Tibial nerve (tissue), 4 donors: ENCODE measurements around the gene SLC35E1. TPM values are rescaled to one million over a fixed set of nuclear protein-coding genes. Genes with fewer than 3 reads are reported as not detected.

ENCODE experiments used
- DNase-seq, 2 donors: peaks; one replicate each; pipeline ENCODE4 v3.0.0-alpha.2; 2019; ENCODE audit warnings: low spot score in 2 of 2
- H3K27ac ChIP-seq, 4 donors: fragments of 200-600 bp; sonication (generic) in 3 of 4; one replicate each; pipeline ENCODE4 v1.5.1; 2017 to 2019; ENCODE audit warnings: mild to moderate bottlenecking in 1 of 4
- H3K27me3 ChIP-seq, 2 donors: fragments of 200-600 bp; sonication (generic) in 1 of 2; one replicate each; pipeline versions ENCODE4 v1.5.1 to v1.6.0; 2017 to 2019
- H3K36me3 ChIP-seq, 3 donors: fragments of 200-600 bp; sonication (generic); one replicate each; pipeline ENCODE4 v1.5.1; 2018 to 2019
- H3K4me1 ChIP-seq, 4 donors: fragments of 200-600 bp; sonication (generic) in 3 of 4; one replicate each; pipeline ENCODE4 v1.5.1; 2017 to 2019
- H3K4me3 ChIP-seq, 4 donors: fragments of 200-600 bp; sonication (generic) in 3 of 4; one replicate each; pipeline ENCODE4 v1.5.1; 2017 to 2019; ENCODE audit warnings: mild to moderate bottlenecking in 1 of 4, moderate library complexity in 1 of 4
- H3K9me3 ChIP-seq, 4 donors: fragments of 200-600 bp; sonication (generic) in 3 of 4; one replicate each; pipeline ENCODE4 v1.5.1; 2017 to 2019
- EP300 ChIP-seq, 2 donors: sonication (generic); formaldehyde crosslinking; IDR thresholded peaks; one replicate each; pipeline ENCODE4 v1.6.1; 2017; ENCODE audit warnings: antibody characterized with exemption in 2 of 2, mild to moderate bottlenecking in 1 of 2
- POLR2A ChIP-seq, 2 donors: fragments of 450-650 bp; IDR thresholded peaks; one replicate each; pipeline ENCODE4 v1.6.1; 2017; ENCODE audit warnings: antibody characterized with exemption in 2 of 2, mild to moderate bottlenecking in 2 of 2, moderate library complexity in 2 of 2
- WGBS, 2 donors: methylation state at CpG; one replicate each; pipeline ENCODE4 v1.1.5; 2018; 5-methylcytosine and 5-hydroxymethylcytosine counted together
- total RNA-seq, 4 donors: library from RNA; depleted of rRNA; stranded (reverse); fragments of >200 nt; gene quantifications; one replicate each; pipeline ENCODE4 v1.1.0, GENCODE V29; 2016
- TF ChIP-seq, protein P1 (sequence below), 5 experiments: fragments of 200-600 bp in 3 of 5; fragments of 450-650 bp in 2 of 5; sonication (generic) in 3 of 5; IDR thresholded peaks; one replicate each; pipeline ENCODE4 v1.5.1; 2016 to 2019; ENCODE audit warnings: antibody characterized with exemption in 5 of 5, mild to moderate bottlenecking in 3 of 5, moderate library complexity in 2 of 5

The SLC35E1 gene
- total RNA-seq, 4 donors from 2014 or later: 24.9 to 29.5 (median 28.0) TPM

DNA sequence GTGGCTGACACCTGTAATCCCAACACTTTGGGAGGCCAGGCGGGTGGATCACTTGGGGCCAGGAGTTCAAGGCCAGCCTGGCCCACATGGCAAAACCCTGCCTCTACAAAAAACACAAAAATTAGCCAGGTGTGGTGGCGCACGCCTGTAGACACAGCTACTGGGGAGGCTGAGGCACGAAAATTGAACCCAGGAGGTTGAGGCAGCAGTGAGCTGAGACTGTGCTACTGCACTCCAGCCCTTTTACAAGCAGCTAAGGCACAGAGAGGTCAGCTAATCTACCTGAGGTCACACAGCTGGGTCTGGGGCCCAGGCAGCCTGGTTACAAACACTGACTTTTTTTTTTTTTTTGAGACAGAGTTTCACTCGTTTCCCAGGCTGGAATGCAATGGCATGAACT lies 28.6 kb upstream of the SLC35E1 start:
- Histone ChIP-seq H3K27me3 (no peaks in the 10 kb centered on the region), H3K4me3 (no peak overlapping the region), H3K36me3 (no peaks in the 10 kb centered on the region), H3K9me3 (no peaks in the 10 kb centered on the region), H3K4me1 (peaks cover 0 to 90% (median 6%) of the 10 kb centered on the region in 4 donors), H3K27ac (no peak overlapping the region)
- TF ChIP-seq, protein P1, sequence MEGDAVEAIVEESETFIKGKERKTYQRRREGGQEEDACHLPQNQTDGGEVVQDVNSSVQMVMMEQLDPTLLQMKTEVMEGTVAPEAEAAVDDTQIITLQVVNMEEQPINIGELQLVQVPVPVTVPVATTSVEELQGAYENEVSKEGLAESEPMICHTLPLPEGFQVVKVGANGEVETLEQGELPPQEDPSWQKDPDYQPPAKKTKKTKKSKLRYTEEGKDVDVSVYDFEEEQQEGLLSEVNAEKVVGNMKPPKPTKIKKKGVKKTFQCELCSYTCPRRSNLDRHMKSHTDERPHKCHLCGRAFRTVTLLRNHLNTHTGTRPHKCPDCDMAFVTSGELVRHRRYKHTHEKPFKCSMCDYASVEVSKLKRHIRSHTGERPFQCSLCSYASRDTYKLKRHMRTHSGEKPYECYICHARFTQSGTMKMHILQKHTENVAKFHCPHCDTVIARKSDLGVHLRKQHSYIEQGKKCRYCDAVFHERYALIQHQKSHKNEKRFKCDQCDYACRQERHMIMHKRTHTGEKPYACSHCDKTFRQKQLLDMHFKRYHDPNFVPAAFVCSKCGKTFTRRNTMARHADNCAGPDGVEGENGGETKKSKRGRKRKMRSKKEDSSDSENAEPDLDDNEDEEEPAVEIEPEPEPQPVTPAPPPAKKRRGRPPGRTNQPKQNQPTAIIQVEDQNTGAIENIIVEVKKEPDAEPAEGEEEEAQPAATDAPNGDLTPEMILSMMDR (IDR thresholded peaks at IDR 0.05): no peak
- TF ChIP-seq POLR2A (IDR thresholded peaks at IDR 0.05) (no peak), EP300 (IDR thresholded peaks at IDR 0.05) (no peak)
- 90 to 92% methylated on average over 5 of the region's 5 CpGs for WGBS, 2 donors
- DNase-seq: no peak

DNA sequence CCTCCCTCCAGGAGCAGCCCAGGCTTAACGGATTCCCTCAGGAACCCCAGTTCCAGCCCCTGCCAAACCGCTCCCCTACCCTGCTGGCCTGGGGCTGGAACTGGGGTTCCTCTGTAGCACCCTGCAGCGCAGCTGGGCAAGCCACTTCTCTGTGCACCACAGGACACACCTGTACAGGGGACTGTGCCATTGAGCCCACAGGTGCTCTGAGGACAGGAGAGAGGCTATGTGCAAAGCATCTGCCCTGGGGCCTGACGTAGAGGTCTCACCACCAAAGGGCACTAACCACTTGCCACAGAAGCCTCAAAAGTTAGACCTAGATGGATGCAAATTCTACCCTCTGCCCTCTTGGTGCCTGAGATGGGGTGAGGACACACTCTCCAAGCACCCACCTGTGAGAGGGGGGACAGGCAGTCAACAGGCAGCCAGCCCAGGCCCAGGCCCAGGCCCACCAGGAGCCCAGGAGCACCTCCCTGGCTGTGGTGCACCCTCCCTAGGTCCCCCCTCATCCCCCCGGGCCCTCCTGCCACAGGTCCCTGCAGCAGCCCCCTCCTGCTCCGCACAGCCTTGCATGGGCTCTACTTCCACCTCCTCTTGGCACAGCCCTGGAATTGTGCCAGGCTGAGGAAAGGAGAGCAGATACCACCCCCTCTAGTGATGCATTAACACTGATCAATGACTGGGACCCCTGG lies 27.6 kb upstream of the SLC35E1 start:
- Histone ChIP-seq H3K27ac (no peak overlapping the region), H3K4me3 (no peak overlapping the region), H3K36me3 (no peaks in the 10 kb centered on the region), H3K9me3 (no peaks in the 10 kb centered on the region), H3K4me1 (peaks cover 0 to 88% (median 6%) of the 10 kb centered on the region in 4 donors), H3K27me3 (no peaks in the 10 kb centered on the region)
- TF ChIP-seq POLR2A (IDR thresholded peaks at IDR 0.05) (no peak), EP300 (IDR thresholded peaks at IDR 0.05) (no peak)
- TF ChIP-seq, protein P1 (IDR thresholded peaks at IDR 0.05): no peak
- DNase-seq: no peak
- WGBS, 2 donors: 78 to 81% methylated on average over 5 to 6 of the region's 6 CpGs

DNA sequence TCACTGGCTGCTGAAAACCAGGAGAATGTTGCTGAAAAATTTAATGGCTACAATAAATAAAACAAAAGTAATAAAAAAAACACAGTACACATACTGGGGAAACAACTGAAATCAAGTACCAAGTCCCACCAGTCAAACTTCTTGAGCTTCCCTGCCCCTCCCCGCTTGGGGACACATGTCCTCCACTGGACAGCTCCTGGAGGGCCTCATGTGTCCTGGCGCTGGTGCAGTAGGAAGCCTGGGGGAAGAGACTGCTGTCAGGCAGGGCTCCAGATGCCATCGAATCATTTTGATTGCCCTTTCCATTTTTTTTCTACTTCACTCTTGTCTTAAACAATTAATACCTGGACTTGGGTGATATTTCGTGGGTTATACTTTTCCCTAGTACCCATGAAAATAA lies 26.6 kb upstream of the SLC35E1 start:
- Histone ChIP-seq H3K4me3 (no peak overlapping the region), H3K9me3 (no peaks in the 10 kb centered on the region), H3K27ac (no peak overlapping the region), H3K4me1 (peaks cover 0 to 88% (median 11%) of the 10 kb centered on the region in 4 donors), H3K27me3 (no peaks in the 10 kb centered on the region), H3K36me3 (no peaks in the 10 kb centered on the region)
- TF ChIP-seq, protein P1 (IDR thresholded peaks at IDR 0.05): no peak
- TF ChIP-seq POLR2A (IDR thresholded peaks at IDR 0.05): no peak
- no peak for TF ChIP-seq EP300 (IDR thresholded peaks at IDR 0.05)
- DNase-seq: no peak
- WGBS, 2 donors: 66 to 73% methylated on average over 4 of the region's 4 CpGs

DNA sequence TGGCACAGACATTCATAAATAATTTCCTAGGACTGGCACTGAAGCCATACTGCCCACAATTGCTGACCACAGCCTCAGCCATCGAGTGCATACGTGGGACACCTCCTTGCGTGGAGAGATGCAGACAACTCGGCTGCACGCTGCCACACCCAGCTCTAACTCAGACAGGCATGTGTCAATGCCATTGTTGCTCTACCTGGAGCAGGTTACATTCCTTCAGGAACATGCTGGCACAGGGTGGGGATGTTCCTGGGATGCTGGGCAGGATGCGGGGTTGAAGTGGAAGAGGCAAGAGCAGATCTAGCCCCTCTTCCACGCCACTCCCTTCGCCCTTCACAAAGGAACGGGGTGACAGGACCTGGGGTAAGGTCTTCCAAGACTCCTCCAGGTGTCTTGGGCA lies 24.2 kb upstream of the SLC35E1 start:
- H3K4me3 ChIP-seq: no peak overlapping the region
- no peaks in the 10 kb centered on the region for H3K27me3 ChIP-seq
- H3K4me1 ChIP-seq: peaks cover 0 to 87% (median 17%) of the 10 kb centered on the region in 4 donors
- no peaks in the 10 kb centered on the region for H3K36me3 ChIP-seq
- TF ChIP-seq POLR2A (IDR thresholded peaks at IDR 0.05) (no peak), EP300 (IDR thresholded peaks at IDR 0.05) (no peak)
- TF ChIP-seq, protein P1 (IDR thresholded peaks at IDR 0.05): no peak
- no peak overlapping the region for H3K27ac ChIP-seq
- no peak for DNase-seq
- 96 to 99% methylated on average over 9 of the region's 9 CpGs for WGBS, 2 donors
- no peaks in the 10 kb centered on the region for H3K9me3 ChIP-seq

DNA sequence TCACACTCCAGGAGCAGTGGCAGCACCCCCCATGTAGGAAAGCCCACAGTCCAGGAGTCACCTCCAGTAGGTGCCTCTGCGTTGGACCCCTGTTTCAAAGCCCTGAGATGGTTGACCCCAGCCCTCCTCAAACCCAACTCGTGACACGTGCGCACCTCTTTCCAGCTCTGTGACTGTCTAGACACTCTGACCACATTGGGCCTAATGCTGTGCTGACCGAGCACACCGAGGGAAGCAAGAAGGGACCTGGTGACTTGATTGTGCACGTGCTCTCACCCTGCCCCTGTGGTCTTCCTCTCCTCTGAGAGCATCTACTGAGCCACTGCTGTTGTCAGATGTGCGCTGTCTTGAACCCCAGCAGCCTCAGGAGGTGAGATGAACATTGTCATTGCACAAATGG lies 22.9 kb upstream of the SLC35E1 start:
- DNase-seq: no peak
- no peak overlapping the region for H3K27ac ChIP-seq
- peaks cover 0 to 85% (median 21%) of the 10 kb centered on the region in 4 donors for H3K4me1 ChIP-seq
- H3K4me3 ChIP-seq: no peak overlapping the region
- H3K36me3 ChIP-seq: no peaks in the 10 kb centered on the region
- no peak for TF ChIP-seq EP300 (IDR thresholded peaks at IDR 0.05)
- no peak for TF ChIP-seq POLR2A (IDR thresholded peaks at IDR 0.05)
- TF ChIP-seq, protein P1 (IDR thresholded peaks at IDR 0.05): no peak
- no peaks in the 10 kb centered on the region for H3K9me3 ChIP-seq
- H3K27me3 ChIP-seq: no peaks in the 10 kb centered on the region
- 94 to 100% methylated on average over 4 to 8 of the region's 8 CpGs for WGBS, 2 donors
